Thyroid gland (tissue), 4 donors: ENCODE data around the gene RETREG3.

Experiments used
- POLR2A ChIP-seq, 2 donors: fragments of 450-650 bp; IDR thresholded peaks; one replicate each; pipeline ENCODE4 v1.6.1; 2017; ENCODE audit warnings: antibody characterized with exemption in 2 of 2, mild to moderate bottlenecking in 2 of 2, moderate library complexity in 1 of 2
- TF ChIP-seq, protein P1 (sequence below), 6 experiments: fragments of 200-600 bp in 3 of 6; fragments of 450-650 bp in 3 of 6; sonication (generic) in 3 of 6; IDR thresholded peaks; one replicate each; pipeline ENCODE4 v1.5.1; 2016 to 2019; ENCODE audit warnings: antibody characterized with exemption in 6 of 6, mild to moderate bottlenecking in 2 of 6, inconsistent platforms in 1 of 6, moderate library complexity in 1 of 6

DNA sequence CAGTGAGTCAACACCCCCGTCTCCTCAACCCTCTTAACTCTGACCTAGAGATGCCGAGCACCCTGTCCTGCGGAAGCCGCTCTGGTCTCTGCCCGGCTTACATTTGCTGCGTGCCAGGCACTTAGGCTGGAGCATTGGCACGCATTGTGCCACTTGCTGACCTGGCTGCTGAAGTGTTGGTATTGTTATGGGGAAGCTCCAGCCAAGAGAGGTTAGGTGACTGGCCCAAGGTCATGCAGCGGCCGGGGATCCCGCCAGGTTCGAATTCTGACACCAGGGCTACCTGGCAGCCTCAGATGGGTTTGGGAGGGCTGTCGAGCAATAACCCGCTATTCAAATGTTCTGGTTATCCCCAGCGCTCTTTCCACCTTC is 61.5 kb downstream of the RETREG3 start:
- TF ChIP-seq, protein P1, sequence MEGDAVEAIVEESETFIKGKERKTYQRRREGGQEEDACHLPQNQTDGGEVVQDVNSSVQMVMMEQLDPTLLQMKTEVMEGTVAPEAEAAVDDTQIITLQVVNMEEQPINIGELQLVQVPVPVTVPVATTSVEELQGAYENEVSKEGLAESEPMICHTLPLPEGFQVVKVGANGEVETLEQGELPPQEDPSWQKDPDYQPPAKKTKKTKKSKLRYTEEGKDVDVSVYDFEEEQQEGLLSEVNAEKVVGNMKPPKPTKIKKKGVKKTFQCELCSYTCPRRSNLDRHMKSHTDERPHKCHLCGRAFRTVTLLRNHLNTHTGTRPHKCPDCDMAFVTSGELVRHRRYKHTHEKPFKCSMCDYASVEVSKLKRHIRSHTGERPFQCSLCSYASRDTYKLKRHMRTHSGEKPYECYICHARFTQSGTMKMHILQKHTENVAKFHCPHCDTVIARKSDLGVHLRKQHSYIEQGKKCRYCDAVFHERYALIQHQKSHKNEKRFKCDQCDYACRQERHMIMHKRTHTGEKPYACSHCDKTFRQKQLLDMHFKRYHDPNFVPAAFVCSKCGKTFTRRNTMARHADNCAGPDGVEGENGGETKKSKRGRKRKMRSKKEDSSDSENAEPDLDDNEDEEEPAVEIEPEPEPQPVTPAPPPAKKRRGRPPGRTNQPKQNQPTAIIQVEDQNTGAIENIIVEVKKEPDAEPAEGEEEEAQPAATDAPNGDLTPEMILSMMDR (IDR thresholded peaks at IDR 0.05): no peak
- TF ChIP-seq POLR2A (IDR thresholded peaks at IDR 0.05): no peak
